HFF-Myc (cell line): ENCODE results near the gene LZTS3.

Experiments used
- DNase-seq: peaks from one replicate; pipeline ENCODE4 v3.0.0-alpha.2; 2011; ENCODE audit warnings: low read depth; ENCODE audit errors: extremely low read depth
- H3K4me3 ChIP-seq: replicated peaks from 2 replicates; pipeline ENCODE4 v1.5.1; 2011; ENCODE audit warnings: low read depth, mild to moderate bottlenecking, control low read depth, low read length
- TF ChIP-seq, protein P1 (sequence below): IDR thresholded peaks from 2 replicates; pipeline ENCODE4 v1.5.1; 2012; ENCODE audit warnings: mild to moderate bottlenecking, low read depth, low read length, control low read depth; ENCODE audit errors: missing control alignments

The LZTS3 gene

DNA sequence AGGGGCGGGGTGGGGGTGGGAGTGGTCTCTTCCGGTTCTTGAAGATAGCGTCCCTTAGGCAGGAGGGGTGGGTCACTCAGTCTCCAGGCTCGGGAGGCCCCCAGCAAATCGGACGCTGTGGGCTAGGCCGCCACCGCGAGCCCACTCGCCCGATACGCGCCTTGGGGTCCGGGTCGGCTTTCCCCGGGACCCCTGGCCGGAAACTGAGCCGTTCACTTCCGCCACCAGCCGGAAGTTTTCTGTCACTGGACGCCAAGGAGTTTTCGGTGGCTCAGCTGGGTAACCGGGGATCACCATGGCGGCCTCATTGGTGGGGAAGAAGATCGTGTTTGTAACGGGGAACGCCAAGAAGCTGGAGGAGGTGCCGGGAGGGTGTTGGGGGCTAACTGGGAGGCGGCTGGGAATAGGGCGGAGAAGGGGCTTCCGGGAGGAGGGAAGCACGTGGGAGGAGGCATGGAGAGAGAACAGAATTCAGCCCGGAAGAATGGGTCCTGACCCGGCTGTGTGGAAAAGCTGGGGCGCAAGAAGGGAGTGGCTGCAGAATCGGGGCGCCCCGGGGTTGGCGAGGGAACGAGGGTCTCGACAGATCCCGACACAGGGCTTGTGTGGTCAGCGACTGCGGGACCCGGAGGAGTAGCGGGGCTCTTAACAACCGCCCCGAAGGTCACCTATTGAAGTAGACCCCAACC lies 36.1 kb upstream of the LZTS3 start, which contains the start of gene ITPA:
ITPA (plus strand) TSS at position 242 of the 689 bp plus-strand sequence; CDS start at position 296, 54 bp downstream.
- TF ChIP-seq, protein P1, sequence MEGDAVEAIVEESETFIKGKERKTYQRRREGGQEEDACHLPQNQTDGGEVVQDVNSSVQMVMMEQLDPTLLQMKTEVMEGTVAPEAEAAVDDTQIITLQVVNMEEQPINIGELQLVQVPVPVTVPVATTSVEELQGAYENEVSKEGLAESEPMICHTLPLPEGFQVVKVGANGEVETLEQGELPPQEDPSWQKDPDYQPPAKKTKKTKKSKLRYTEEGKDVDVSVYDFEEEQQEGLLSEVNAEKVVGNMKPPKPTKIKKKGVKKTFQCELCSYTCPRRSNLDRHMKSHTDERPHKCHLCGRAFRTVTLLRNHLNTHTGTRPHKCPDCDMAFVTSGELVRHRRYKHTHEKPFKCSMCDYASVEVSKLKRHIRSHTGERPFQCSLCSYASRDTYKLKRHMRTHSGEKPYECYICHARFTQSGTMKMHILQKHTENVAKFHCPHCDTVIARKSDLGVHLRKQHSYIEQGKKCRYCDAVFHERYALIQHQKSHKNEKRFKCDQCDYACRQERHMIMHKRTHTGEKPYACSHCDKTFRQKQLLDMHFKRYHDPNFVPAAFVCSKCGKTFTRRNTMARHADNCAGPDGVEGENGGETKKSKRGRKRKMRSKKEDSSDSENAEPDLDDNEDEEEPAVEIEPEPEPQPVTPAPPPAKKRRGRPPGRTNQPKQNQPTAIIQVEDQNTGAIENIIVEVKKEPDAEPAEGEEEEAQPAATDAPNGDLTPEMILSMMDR, result no peak
- peak within 1 kb of the TSS; percentile 82 for H3K4me3 ChIP-seq
- DNase-seq, result no peak

DNA sequence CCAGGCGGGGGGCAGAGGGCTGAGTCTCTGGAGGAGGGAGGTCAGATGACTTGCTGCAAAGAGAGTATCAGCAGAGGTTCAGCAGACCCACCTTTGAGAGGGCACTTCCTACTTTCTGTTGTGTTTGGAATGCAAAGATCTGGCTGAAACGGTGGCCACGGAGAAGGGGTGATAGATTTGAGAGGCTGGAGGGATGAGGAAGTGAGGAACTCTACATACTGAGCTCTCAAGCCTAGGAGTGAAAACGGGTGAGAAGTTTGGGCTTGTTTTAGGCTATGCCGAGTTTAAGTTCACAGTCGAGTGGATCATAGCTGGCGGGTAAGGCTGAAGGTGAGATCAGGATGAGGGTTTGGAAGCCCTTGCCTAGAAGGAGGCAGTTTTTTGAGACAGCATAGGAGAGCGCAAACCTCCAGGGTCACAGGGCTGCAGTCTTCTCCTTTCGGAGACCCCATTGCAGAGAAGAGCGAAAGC lies 35.5 kb upstream of the LZTS3 start:
- no peak for DNase-seq
- peak overlapping the region; percentile 82 for H3K4me3 ChIP-seq
- TF ChIP-seq, protein P1, result no peak

DNA sequence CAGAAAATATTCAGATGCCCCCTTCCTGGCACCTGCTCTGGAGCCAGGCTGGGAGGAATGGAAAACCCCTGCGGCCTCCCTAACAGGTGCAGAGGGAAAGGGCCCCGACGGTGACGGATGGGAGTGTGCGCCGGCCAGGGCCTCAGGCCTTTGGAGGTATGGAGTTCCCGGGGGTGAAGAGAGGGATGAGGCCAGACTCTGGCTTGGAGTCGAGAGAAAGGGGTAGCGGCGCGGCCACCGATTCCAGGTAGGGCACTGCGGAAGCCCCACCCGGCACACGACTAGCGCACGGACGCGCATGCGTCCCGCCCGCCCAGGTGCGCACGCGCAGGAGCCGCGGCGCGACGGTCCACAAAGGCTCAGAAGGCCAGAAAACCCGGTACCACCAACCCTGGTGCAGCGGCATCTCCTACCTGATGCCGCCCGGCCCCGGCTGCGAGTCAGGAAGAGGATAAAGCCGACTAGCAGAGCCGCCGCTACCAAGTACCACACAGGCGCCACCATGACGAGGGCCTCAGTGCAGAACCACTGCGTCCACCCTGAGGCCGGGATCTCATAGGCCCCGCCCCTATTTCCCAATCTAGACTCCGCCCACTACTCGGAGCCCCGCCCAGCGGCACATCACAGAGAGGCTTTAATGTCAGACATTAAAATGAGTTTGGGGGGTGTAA lies 30.9 kb upstream of the LZTS3 start, which contains the start of gene DDRGK1:
DDRGK1 (minus strand) TSS at position 559 of the 671 bp plus-strand sequence; CDS start at position 504, 55 bp downstream.
- TF ChIP-seq, protein P1, result no peak
- peak within 1 kb of the TSS; percentile 85 for H3K4me3 ChIP-seq
- peak; percentile 48 for DNase-seq

DNA sequence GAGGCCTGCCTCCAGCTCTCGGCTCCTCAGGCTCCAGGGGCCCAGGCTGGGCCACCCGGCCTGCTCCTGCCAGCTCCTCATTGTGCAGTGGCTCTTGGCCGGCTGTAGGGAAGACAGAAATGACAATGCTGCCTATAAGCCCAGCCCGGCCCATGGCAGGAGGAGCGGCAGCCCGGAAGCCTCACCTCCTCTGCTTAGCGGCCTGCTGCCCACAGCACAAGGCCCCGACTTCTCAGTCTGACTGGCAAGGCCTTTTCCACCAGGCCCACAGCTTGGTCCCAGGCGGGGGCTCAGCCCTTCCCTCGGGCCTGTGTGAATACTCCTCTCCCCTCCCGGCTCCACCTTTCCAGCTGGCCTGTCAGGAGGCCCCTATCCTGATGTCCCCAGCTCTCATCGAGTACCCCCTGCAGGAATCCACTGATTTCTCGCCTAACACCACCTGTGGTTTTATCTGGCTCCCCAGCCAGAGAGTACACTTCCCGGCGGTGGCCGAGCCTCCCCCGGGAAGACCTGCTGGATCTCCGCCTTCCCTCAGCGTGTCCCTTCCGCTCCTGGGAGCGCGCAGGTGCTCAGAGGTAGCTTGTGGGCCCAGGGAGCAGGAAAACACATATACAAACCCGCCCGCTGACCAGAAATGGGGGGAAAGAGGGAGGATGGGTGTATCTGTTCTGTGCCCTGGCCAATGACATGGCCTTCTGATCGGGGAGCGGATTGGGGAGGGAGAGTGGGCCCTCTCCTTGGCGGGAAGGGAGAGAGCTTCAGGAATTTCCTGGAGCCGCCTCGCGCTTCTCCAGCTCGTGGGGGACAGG lies 30.2 kb upstream of the LZTS3 start:
- peak overlapping the region; percentile 85 for H3K4me3 ChIP-seq
- no peak for DNase-seq
- TF ChIP-seq, protein P1, result no peak

DNA sequence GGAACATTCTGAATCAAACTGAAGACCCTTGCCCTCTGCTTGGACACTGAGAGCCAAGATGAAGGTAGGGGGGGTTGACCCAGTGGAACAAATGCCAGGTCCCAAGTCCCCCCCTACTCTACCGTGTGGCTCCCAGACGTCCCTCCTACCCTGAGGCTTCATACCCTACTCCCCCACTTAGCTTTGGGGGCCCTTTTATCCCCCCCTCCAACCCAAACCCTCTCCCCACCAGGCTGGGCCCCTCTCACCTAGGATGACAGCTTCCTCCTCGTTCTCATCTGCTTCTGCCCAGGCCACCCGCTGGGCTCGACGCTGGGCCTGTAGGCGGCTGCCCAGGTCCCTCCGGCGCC lies 29.6 kb upstream of the LZTS3 start:
- TF ChIP-seq, protein P1, result no peak
- no peak for DNase-seq
- peak overlapping the region; percentile 85 for H3K4me3 ChIP-seq

DNA sequence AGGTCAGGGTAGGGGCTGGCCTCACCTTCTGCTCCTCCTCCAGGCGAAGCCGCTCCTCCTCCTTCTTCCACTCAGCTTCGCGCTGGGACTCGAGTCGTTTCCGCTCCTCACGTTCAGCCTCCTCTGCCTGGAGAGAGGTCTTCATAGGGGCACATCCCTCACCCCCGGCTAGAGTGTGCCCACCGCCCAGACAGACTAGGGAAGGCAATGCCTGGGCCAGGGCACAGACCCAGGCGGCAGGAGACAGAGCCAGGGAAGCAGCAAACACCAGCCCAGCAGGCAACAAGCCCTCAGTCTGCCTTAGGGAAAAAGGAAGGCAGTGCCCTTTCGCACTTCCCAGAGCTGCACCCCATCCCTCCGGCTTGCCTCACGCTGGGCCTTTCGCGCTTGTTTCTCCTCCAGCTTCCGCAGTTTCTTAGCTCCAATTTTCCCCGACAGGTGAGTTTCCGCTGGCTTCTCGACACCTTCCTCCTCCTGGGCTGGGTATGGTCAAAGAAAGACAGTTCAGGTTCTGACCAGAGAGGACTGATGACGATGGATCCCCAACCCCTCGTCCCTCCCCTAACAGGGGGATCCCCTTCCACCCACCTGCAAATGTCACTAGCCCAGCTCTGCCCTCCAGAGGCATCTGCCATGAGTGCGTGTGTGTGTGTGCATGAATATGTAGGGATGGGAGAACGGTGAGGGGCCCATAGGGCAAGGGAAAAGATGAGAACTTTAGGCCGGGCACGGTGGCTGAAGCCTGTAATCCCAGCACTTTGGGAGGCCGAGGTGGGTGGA lies 26.8 kb upstream of the LZTS3 start:
- no peak for DNase-seq
- TF ChIP-seq, protein P1, result no peak
- H3K4me3 ChIP-seq, result no peak overlapping the region
